LNCaP clone FGC (cell line): ENCODE data around the gene RNU4-1.

Source experiments
- DNase-seq: peaks from one replicate; pipeline ENCODE4 v3.0.0-alpha.2; 2011; ENCODE audit warnings: low read depth
- H3K4me3 ChIP-seq: 2 replicates; pipeline ENCODE4 v1.5.1; 2011; ENCODE audit warnings: mild to moderate bottlenecking, low read depth, low read length, control low read depth
- CTCF ChIP-seq: IDR thresholded peaks from 2 replicates; pipeline ENCODE4 v1.5.1; 2012; ENCODE audit warnings: mild to moderate bottlenecking; ENCODE audit not compliant: control insufficient read depth, insufficient read depth; ENCODE audit errors: extremely low read depth

The RNU4-1 gene

GRCh38 chr12:120263748-120264085, 29.3 kb downstream of the RNU4-1 start:
- peak overlapping the region; percentile 63 for H3K4me3 ChIP-seq
- no peak for DNase-seq
- no peak for TF ChIP-seq CTCF

- no peak overlapping the region for H3K4me3 ChIP-seq
- no peak for DNase-seq
- TF ChIP-seq CTCF = no peak
Observed at GRCh38 chr12:120262852-120263747, 29.9 kb downstream of the RNU4-1 start.

- no peak for DNase-seq
- TF ChIP-seq CTCF = no peak
- H3K4me3 ChIP-seq = no peak overlapping the region
Observed at GRCh38 chr12:120261951-120262851, 30.8 kb downstream of the RNU4-1 start.

GRCh38 chr12:120260607-120261006, 32.4 kb downstream of the RNU4-1 start:
- no peak overlapping the region for H3K4me3 ChIP-seq
- no peak for DNase-seq
- TF ChIP-seq CTCF = no peak

GRCh38 chr12:120259418-120260202, 33.4 kb downstream of the RNU4-1 start:
- no peak overlapping the region for H3K4me3 ChIP-seq
- no peak for DNase-seq
- no peak for TF ChIP-seq CTCF

- no peak for TF ChIP-seq CTCF
- H3K4me3 ChIP-seq = no peak overlapping the region
- no peak for DNase-seq
Observed at GRCh38 chr12:120258323-120258896, 34.6 kb downstream of the RNU4-1 start.
